Ovary (tissue), 3 donors: ENCODE measurements around the gene SPG7.

Source experiments
- CTCF ChIP-seq, 3 donors: fragments of 450-650 bp in 2 of 3; fragments of 200-600 bp in 1 of 3; IDR thresholded peaks; one replicate each; pipeline versions ENCODE4 v1.5.1 to v1.8.0; 2016 to 2022; ENCODE audit warnings: antibody characterized with exemption in 3 of 3, mild to moderate bottlenecking in 1 of 3
- EP300 ChIP-seq: sonication (generic); formaldehyde crosslinking; IDR thresholded peaks from one replicate; pipeline ENCODE4 v1.6.1; 2017; ENCODE audit warnings: antibody characterized with exemption
- POLR2A ChIP-seq: fragments of 450-650 bp; IDR thresholded peaks from one replicate; pipeline ENCODE4 v1.6.1; 2017; ENCODE audit warnings: antibody characterized with exemption, mild to moderate bottlenecking, moderate library complexity
- donor health status: DM: no; HTN: no; CAD: no.

GRCh38 chr16:89556750-89557689 lies 48.8 kb downstream of the SPG7 start:
- TF ChIP-seq POLR2A = no peak
- TF ChIP-seq CTCF (IDR thresholded peaks at IDR 0.05) = peak; percentile 36 to 54 (median 42)
- no peak for TF ChIP-seq EP300
